Immature natural killer cell (primary cell): ENCODE measurements around the gene HLA-F. TPM values are rescaled to one million over a fixed set of nuclear protein-coding genes. Genes with fewer than 3 reads are reported as not detected.

Source experiments
- DNase-seq, 3 donors: peaks; one replicate each; pipeline ENCODE4 v3.0.0; 2022; ENCODE audit warnings: mixed read lengths in 1 of 3
- H3K27ac Mint-ChIP-seq, 6 donors: one replicate each; pipeline ENCODE4 v1.8.0; 2020; ENCODE audit warnings: mixed read lengths in 6 of 6, mild to moderate bottlenecking in 5 of 6, inconsistent platforms in 4 of 6, moderate library complexity in 3 of 6
- H3K27me3 Mint-ChIP-seq, 3 donors: one replicate each; pipeline ENCODE4 v1.8.0; 2020 to 2021; ENCODE audit warnings: low read depth in 3 of 3, mild to moderate bottlenecking in 3 of 3, mixed read lengths in 3 of 3, moderate library complexity in 3 of 3, inconsistent platforms in 1 of 3
- H3K36me3 Mint-ChIP-seq, 3 donors: one replicate each; pipeline ENCODE4 v1.8.0; 2020; ENCODE audit warnings: mixed read lengths in 3 of 3, inconsistent platforms in 2 of 3, mild to moderate bottlenecking in 2 of 3
- H3K4me1 Mint-ChIP-seq, 2 donors: one replicate each; pipeline ENCODE4 v1.8.0; 2020; ENCODE audit warnings: inconsistent platforms in 2 of 2, mild to moderate bottlenecking in 2 of 2, mixed read lengths in 2 of 2, moderate library complexity in 1 of 2
- H3K4me3 Mint-ChIP-seq, 5 donors: one replicate each; pipeline ENCODE4 v1.8.0; 2020; ENCODE audit warnings: mild to moderate bottlenecking in 5 of 5, mixed read lengths in 5 of 5, inconsistent platforms in 3 of 5, moderate library complexity in 3 of 5
- H3K9me3 Mint-ChIP-seq, 6 donors: one replicate each; pipeline ENCODE4 v1.8.0; 2020; ENCODE audit warnings: mild to moderate bottlenecking in 6 of 6, mixed read lengths in 6 of 6, inconsistent platforms in 4 of 6, moderate library complexity in 3 of 6
- polyA plus RNA-seq, 3 donors: library from polyadenylated mRNA; unstranded; fragments of 300-500 nt; fragmentation: Illumina TruSeq; gene quantifications; one replicate each; pipeline ENCODE4 v1.2.3, GENCODE V29; 2021

HLA-F gene
- polyA plus RNA-seq, 3 donors from 2014 or later: 595 to 720 (median 639) TPM

GRCh38 chr6:29728173-29728874 is 5.1 kb downstream of the HLA-F start:
- peaks cover 30 to 40% (median 35%) of the 10 kb centered on the region in 3 donors for H3K36me3 Mint-ChIP-seq
- H3K4me3 Mint-ChIP-seq: peak overlapping the region; percentile 6 to 95 (median 55)
- H3K27ac Mint-ChIP-seq: peak overlapping the region; percentile 75 to 100 (median 91)
- peak in 2 of 3 donors; percentile 16 to 19 for DNase-seq
- no peaks in the 10 kb centered on the region for H3K9me3 Mint-ChIP-seq
- peaks cover 23 to 26% (median 24%) of the 10 kb centered on the region in 3 donors for H3K27me3 Mint-ChIP-seq
- peaks cover 71 to 83% of the 10 kb centered on the region in 2 donors for H3K4me1 Mint-ChIP-seq

GRCh38 chr6:29728875-29729270 is 5.6 kb downstream of the HLA-F start:
- H3K4me3 Mint-ChIP-seq: peak overlapping the region in 2 of 5 donors; percentile 6 to 17
- H3K4me1 Mint-ChIP-seq: peaks cover 71 to 84% of the 10 kb centered on the region in 2 donors
- H3K27ac Mint-ChIP-seq: peak overlapping the region; percentile 75 to 100 (median 91)
- H3K9me3 Mint-ChIP-seq: no peaks in the 10 kb centered on the region
- no peak for DNase-seq
- H3K27me3 Mint-ChIP-seq: peaks cover 19 to 22% (median 21%) of the 10 kb centered on the region in 3 donors
- H3K36me3 Mint-ChIP-seq: peaks cover 30 to 40% (median 35%) of the 10 kb centered on the region in 3 donors

GRCh38 chr6:29729774-29730328 is 6.6 kb downstream of the HLA-F start:
- H3K36me3 Mint-ChIP-seq: peaks cover 26 to 31% (median 27%) of the 10 kb centered on the region in 3 donors
- H3K27me3 Mint-ChIP-seq: peaks cover 12 to 16% (median 13%) of the 10 kb centered on the region in 3 donors
- H3K27ac Mint-ChIP-seq: peak overlapping the region; percentile 5 to 98 (median 77)
- H3K4me3 Mint-ChIP-seq: no peak overlapping the region
- H3K9me3 Mint-ChIP-seq: no peaks in the 10 kb centered on the region
- no peak for DNase-seq
- peaks cover 68 to 84% of the 10 kb centered on the region in 2 donors for H3K4me1 Mint-ChIP-seq

GRCh38 chr6:29730575-29731126 is 7.4 kb downstream of the HLA-F start:
- peaks cover 21 to 23% (median 22%) of the 10 kb centered on the region in 3 donors for H3K36me3 Mint-ChIP-seq
- H3K27ac Mint-ChIP-seq: peak overlapping the region; percentile 38 to 84 (median 66)
- H3K9me3 Mint-ChIP-seq: no peaks in the 10 kb centered on the region
- peaks cover 7 to 15% (median 9%) of the 10 kb centered on the region in 3 donors for H3K27me3 Mint-ChIP-seq
- no peak for DNase-seq
- peaks cover 61 to 79% of the 10 kb centered on the region in 2 donors for H3K4me1 Mint-ChIP-seq
- H3K4me3 Mint-ChIP-seq: peak overlapping the region in 1 of 5 donors; percentile 24

GRCh38 chr6:29731281-29731680 is 8.0 kb downstream of the HLA-F start:
- Mint-ChIP-seq H3K4me3 (no peak overlapping the region), H3K4me1 (peaks cover 55 to 76% of the 10 kb centered on the region in 2 donors)

GRCh38 chr6:29733057-29733456 is 9.8 kb downstream of the HLA-F start:
- Mint-ChIP-seq H3K9me3 (peaks cover 0 to 3% (median 0%) of the 10 kb centered on the region in 6 donors), H3K4me1 (peaks cover 37 to 58% of the 10 kb centered on the region in 2 donors), H3K4me3 (no peak overlapping the region), H3K27ac (no peak overlapping the region), H3K36me3 (peaks cover 0 to 16% (median 10%) of the 10 kb centered on the region in 3 donors), H3K27me3 (peaks cover 0 to 10% (median 7%) of the 10 kb centered on the region in 3 donors)
- no peak for DNase-seq

More at GRCh38 chr6:29731281-29731680, 8.0 kb downstream of the HLA-F start:
- peaks cover 5 to 14% (median 7%) of the 10 kb centered on the region in 3 donors for H3K27me3 Mint-ChIP-seq
- H3K9me3 Mint-ChIP-seq: peaks cover 0 to 3% (median 0%) of the 10 kb centered on the region in 6 donors
- peak overlapping the region in 4 of 6 donors; percentile 42 to 84 (median 77) for H3K27ac Mint-ChIP-seq
- peaks cover 15 to 22% (median 21%) of the 10 kb centered on the region in 3 donors for H3K36me3 Mint-ChIP-seq
- no peak for DNase-seq

- peak in 1 of 3 donors; percentile 19 for DNase-seq
- Mint-ChIP-seq H3K27ac (peak overlapping the region in 2 of 6 donors; percentile 1 to 52), H3K4me3 (no peak overlapping the region), H3K27me3 (peaks cover 0 to 8% (median 7%) of the 10 kb centered on the region in 3 donors), H3K36me3 (peaks cover 0 to 14% (median 10%) of the 10 kb centered on the region in 3 donors), H3K9me3 (peaks cover 0 to 3% (median 0%) of the 10 kb centered on the region in 6 donors), H3K4me1 (peaks cover 26 to 45% of the 10 kb centered on the region in 2 donors)
Measured at GRCh38 chr6:29734046-29735018, 11.1 kb downstream of the HLA-F start.

GRCh38 chr6:29736563-29736962 is 13.3 kb downstream of the HLA-F start:
- H3K4me3 Mint-ChIP-seq: no peak overlapping the region
- peaks cover 0 to 14% (median 10%) of the 10 kb centered on the region in 3 donors for H3K36me3 Mint-ChIP-seq
- H3K27ac Mint-ChIP-seq: no peak overlapping the region
- H3K27me3 Mint-ChIP-seq: no peaks in the 10 kb centered on the region
- peaks cover 7 to 23% of the 10 kb centered on the region in 2 donors for H3K4me1 Mint-ChIP-seq
- DNase-seq: no peak
- H3K9me3 Mint-ChIP-seq: peaks cover 0 to 3% (median 0%) of the 10 kb centered on the region in 6 donors

- no peak overlapping the region for H3K4me3 Mint-ChIP-seq
- peaks cover 0 to under 1% (median 0%) of the 10 kb centered on the region in 3 donors for H3K27me3 Mint-ChIP-seq
- no peak overlapping the region for H3K27ac Mint-ChIP-seq
- H3K9me3 Mint-ChIP-seq: peaks cover 0 to 3% (median 0%) of the 10 kb centered on the region in 6 donors
- peak; percentile 60 to 70 (median 65) for DNase-seq
- H3K4me1 Mint-ChIP-seq: peaks cover 7 to 17% of the 10 kb centered on the region in 2 donors
- H3K36me3 Mint-ChIP-seq: peaks cover 0 to 14% (median 10%) of the 10 kb centered on the region in 3 donors
Measured at GRCh38 chr6:29737707-29738630, 14.7 kb downstream of the HLA-F start.

GRCh38 chr6:29739136-29739881 is 16.1 kb downstream of the HLA-F start:
- Mint-ChIP-seq H3K27ac (no peak overlapping the region), H3K36me3 (peaks cover 0 to 14% (median 10%) of the 10 kb centered on the region in 3 donors), H3K27me3 (peaks cover 0 to 2% (median 0%) of the 10 kb centered on the region in 3 donors), H3K9me3 (peaks cover 0 to 3% (median 0%) of the 10 kb centered on the region in 6 donors), H3K4me3 (no peak overlapping the region), H3K4me1 (peaks cover 6 to 12% of the 10 kb centered on the region in 2 donors)
- no peak for DNase-seq

GRCh38 chr6:29739882-29740261 is 16.6 kb downstream of the HLA-F start:
- no peak overlapping the region for H3K27ac Mint-ChIP-seq
- H3K36me3 Mint-ChIP-seq: peaks cover 0 to 14% (median 10%) of the 10 kb centered on the region in 3 donors
- no peak for DNase-seq
- H3K27me3 Mint-ChIP-seq: peaks cover 0 to 2% (median 0%) of the 10 kb centered on the region in 3 donors
- peaks cover 0 to 3% (median 0%) of the 10 kb centered on the region in 6 donors for H3K9me3 Mint-ChIP-seq
- no peak overlapping the region for H3K4me3 Mint-ChIP-seq
- peaks cover under 1 to 6% of the 10 kb centered on the region in 2 donors for H3K4me1 Mint-ChIP-seq
